HUDEP-2 (cell line): ENCODE results near the gene RPS10.
"Not testable (repeated sequence)": the region's sequence is repeated elsewhere in the genome, so short reads cannot be mapped to it uniquely, and the experiment has no call there.

Source experiments
- DNase-seq, 76 experiments: peaks; one replicate each; lab custom pipeline; 2025; ENCODE audit not compliant: unreplicated experiment in 76 of 76; lab: John Stamatoyannopoulos, UW

The RPS10 gene

DNA sequence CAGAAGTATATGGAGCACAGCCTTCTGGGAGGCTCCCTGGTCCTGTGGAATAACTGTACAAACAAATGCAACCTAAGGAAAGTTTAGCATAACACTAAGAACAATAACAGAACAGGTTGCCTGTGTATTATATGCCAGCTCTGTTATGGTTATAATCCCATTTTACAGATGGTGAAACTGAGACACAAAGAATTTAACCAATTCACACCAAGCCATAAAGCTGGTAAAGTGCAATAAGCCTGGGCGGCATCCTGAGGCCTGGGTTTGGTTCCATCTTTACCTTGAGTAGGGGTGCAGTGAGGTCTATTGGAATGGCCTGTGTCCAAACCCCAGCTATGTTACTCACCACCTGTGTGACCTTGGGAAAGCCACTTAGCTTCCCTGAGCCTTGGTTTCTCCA is 25.3 kb upstream of the RPS10 start:
- no peak for DNase-seq

DNA sequence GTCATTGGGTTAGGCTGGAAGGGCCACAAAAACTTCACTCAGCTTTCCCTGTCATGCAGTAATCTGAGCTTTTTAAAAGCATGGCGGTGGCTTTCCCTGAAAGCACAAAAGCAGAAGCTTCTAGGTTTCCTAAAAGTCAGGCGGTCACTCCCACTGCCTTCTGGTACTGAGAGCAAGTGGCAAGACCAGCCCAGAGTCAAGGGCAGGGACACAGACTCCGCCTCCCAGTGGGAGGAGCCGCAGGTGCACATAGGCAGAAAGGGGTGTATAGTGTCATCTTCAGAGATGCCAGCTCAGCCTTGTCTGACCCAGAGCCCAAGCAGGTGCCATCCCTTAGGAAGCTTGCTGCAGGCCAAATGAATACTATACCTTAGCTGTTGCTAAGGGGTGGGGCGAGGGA is 22.0 kb upstream of the RPS10 start:
- DNase-seq = peak in 12 of 76 experiments; percentile 11 to 42 (median 21)

DNA sequence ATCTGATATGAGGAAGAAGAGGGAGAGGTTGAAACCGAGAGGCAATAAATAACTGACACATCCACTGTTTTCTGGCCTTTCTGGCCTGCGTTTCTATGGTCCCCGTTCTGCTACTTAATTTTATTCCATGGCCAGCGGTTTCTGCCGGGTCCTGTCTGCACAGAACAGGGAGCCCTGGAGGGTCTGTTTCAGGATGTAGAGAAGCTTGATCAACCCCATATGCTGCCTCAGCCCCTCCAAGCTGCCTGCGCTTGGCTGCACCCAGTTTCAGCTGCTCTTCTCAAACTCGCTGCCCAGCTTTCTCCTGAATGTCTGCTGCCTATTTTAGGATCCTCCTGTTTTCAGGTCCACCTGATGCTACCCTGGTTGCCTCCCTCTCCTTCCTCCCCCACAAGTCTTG is 21.5 kb upstream of the RPS10 start:
- no peak for DNase-seq

DNA sequence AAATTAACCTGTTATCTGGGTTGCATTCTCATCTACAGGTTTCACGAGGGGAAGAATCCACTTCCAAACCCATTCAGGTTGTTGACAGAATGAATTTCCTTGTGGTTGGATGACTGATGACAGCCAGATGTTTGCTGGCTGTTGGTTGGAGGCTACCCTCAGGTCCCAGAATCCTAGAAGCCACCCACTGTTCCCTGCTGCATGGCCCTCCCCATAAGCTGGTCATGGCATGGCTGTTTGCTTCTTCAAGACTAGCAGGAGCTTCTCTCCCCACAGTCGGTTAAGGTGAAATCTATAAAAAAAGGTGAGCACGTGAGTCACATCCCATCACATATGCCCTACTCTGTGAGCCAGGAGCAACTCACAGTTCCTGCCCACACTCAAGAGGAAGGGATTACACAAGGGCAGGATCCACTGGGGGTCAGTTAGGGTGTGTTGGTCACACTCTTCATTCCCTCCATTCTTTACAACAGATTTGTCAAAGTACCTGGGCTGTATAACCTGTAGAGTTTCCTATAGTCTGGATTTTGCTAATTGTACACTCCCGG is 19.5 kb upstream of the RPS10 start:
- DNase-seq = no peak

DNA sequence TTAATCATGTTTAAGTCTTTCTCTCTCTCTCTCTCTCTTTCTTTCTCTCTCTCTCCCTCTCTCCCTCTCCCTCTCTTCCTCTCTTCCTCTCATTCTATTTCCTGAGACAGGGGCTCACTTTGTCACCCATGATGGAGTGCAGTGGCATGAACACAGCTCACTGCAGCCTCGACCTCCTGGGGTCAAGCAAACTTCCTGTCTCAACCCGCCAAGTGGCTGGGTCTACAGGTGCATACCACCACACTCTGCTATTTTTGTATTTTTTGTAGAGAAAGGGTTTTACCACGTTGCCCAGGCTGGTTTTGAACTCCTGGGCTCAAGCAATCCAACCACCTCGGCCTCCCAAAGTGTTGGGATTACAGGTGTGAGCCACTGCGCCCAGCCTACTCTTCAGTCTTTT is 15.7 kb upstream of the RPS10 start:
- DNase-seq = no peak

DNA sequence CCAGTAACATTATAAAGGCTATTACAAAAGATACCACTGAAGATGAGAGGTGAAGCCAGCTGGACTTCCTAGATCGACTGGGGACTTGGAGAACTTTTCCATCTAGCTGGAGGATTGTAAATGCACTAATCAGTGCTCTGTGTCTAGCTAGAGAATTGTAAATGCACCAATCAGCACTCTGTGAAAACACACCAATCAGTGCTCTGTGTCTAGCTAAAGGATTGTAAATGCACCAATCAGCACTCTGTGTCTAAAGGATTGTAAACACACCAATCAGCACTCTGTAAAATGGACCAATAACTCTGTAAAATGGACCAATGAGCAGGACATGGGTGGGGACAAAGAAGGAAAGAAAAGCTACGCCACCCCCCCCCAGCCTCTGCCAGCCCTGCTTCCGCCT is 13.6 kb upstream of the RPS10 start:
- no peak for DNase-seq

DNA sequence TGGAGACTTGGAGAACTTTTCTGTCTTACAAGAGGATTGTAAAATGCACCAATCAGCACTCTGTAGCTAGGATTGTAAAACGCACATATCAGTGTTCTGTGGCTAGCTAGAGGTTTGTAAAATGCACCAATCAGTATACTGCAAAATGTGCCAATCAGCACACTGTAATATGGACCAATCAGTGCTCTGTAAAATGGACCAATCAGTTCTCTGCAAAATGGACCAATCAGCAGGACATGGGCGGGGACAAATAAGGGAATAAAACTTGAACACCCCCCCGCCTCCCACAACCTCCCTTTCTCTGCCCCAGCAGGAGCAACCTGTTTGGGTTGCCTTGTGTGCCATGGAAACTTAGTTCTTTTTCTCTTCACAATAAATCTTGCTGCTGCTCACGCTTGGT is 12.8 kb upstream of the RPS10 start:
- DNase-seq = no peak

DNA sequence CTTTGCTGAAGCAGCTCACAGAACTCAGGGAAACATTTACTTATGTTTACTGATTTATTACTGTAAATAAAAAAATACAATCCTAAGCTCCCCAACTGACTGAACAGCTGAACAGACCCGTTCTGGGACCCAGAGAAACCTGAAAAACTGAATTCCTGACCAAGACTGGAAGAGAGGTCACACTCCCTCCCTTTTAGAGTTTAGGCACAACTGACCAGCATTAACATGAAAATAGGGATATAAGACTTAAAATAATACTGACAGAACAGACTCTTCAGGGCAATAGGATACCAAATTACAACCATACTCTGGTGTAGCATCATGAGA is 11.7 kb upstream of the RPS10 start:
- no peak for DNase-seq

DNA sequence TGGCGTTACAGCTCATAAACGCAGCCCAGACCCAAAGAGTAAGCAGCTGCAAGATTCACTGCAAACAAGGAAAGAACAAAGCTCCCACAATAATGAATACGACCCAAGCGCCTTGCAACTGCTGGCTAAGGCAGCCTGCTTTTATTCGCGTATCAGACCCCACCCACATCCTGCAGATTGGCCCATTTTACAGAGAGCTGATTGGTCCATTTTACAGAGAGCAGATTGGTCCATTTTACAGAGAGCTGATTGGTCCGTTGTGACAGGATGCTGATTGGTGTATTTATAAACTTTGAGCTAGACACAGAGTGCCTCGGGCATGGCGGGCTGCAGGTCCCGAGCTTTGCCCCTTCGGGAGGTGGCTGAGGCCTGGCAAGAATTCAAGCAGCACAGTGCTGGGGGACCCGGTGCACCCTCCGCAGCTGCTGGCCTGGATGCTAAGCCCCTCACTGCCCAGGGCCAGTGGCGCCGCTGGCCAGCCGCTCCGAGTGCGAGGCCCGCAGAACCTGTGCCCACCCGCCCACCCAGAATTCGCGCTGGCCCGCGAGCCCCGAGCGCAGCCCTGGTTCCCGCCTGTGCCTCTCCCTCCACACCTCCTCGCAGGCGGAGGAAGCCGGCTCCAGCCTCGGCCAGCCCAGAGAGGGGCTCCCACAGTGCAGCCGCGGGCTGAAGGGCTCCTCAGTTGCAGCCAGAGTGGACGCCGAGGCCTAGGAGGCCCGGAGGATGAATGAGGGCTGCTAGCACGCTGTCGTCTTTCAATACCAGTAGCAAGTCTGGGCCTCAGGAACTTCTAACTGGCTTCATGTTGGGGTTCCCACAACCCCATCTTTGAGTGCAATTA is 11.2 kb upstream of the RPS10 start:
- DNase-seq = no peak

DNA sequence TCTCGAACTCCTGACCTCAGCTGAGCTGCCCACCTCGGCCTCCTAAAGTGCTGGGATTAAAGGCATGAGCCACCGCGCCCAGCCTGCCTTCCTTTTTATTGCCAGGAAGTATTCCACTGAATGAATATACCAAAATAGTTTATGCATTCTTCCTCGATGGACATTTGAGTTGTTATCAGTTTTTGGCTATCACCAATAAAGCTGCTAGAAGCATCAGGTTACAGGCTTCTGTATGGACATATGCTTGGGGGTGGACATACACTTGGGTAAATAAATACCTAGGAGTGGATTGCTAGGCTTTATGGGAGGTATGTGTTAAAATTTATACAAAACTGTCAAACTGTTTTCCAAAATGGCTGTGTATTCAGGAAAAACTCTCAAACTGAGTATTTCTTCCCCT is 10.0 kb upstream of the RPS10 start:
- no peak for DNase-seq

DNA sequence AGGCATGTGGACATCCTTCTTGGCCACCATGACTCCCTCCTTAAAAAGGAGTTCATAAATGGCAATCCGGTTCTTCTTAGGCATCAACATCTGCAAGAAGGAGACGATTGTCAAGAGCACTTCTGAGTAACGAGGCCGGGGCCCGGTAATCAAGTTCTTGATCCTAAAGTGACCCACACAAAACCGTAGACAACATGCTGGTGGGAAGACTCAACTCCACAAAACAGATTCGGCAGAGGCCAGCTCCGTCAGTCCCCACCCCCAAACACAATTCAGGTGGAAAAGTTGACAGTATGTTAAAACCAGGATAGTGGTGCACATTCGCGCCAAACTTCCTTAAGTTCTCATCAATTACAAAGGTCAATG is 754 bp downstream of the RPS10 start:
- DNase-seq = peak in 5 of 76 experiments; percentile 19 to 56 (median 43)

DNA sequence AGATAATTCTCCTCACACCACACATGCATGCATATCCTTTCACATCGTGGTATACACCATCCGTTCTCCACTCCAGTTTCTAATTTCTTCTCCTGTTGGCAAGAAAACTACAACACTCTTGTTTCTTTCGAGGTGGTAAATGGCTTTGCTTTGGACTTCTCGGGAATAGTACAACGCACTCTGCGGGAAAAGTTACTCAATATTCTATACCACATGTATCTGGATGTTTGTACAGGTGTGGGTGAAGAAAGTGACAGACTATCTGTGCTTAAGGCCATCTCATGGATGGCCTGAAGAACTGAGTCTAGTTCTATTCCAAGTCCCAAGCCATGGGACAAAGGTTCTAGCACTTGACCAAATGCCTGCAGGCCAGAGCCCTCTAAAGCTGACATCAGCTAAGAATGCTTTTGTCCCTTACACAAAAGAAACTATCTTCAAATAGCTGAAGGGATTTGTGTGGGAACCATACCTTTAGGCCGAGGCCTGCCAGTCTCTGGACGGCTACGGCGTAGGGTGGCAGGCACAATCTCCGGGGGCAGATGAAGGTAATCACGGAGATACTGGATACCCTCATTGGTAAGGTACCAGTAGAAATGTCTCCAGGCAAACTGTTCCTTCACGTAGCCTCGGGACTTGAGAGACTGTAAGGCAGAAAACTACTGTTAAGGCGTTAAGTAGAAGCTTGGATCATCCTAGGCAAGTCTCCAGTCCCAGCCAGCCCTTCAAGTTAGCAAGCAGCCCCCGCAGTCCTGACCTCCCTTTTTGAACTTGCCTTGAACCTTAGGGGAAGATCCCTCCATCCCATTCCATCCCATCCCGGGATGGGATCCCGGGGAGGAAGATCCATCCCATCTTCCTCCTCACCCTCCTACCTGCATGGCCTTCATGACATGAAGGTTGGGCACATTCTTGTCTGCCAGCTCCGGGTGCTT is 1.4 kb downstream of the RPS10 start:
- peak in 1 of 76 experiments; percentile 39 for DNase-seq

DNA sequence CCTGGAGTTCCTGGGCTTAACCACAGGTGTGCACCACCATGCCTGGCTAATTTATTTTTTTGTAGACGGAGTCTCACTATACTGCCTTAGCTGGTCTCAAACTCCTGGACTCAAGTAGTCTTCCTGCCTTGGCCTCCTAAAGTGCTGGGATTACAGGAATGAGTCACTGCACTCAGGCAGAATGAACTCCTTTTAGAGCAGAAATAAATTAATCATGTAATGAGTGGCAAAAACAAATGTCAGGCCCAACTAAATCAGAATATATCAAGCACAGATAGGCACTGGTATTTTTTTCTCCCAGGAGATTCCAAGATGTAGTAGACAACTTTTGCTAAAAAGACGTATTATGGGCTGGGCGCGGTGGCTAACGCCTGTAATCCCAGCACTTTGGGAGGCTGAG is 2.6 kb downstream of the RPS10 start:
- DNase-seq = no peak

DNA sequence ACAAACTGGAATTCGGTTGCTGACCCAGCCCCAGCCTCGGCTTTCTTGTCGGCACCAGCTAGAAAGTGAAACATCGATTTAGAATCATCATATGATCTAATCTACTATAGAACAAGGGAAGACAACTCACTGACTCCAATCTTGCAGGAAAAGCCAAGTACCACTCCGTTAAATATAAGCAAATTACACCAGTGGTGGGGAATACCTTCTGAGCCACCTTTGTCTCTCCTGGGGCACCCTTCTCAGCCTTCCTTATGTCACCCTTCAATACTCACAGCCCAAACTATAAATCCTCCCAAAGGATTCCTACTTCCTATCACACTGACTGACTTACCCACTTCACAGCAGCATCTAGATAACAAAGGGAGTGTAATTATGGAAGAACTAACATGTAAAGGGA is 7.5 kb downstream of the RPS10 start:
- DNase-seq = no peak

DNA sequence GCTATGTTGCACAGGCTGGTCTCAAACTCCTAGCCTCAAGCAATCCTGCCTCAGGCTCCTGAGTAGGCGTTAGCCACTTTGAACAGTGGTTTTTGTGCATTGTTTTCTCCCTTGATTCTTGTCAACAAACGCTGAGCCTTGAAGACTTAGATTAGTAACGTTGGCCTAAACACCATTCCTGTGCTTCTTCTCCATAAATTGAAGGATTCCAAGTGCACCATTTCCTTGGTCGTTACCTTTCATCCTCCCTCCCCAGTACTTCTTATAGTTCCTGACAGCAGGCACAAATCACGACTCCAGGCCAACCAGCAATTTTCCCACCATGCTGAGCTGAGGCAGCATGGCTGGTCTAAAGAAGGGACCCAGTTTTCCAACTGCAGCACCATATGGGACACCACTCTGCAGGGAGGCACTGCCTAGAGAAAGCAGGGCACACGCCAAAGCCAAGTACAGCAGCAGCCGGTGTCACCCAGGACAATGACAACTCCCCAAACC is 8.9 kb downstream of the RPS10 start:
- DNase-seq = no peak

DNA sequence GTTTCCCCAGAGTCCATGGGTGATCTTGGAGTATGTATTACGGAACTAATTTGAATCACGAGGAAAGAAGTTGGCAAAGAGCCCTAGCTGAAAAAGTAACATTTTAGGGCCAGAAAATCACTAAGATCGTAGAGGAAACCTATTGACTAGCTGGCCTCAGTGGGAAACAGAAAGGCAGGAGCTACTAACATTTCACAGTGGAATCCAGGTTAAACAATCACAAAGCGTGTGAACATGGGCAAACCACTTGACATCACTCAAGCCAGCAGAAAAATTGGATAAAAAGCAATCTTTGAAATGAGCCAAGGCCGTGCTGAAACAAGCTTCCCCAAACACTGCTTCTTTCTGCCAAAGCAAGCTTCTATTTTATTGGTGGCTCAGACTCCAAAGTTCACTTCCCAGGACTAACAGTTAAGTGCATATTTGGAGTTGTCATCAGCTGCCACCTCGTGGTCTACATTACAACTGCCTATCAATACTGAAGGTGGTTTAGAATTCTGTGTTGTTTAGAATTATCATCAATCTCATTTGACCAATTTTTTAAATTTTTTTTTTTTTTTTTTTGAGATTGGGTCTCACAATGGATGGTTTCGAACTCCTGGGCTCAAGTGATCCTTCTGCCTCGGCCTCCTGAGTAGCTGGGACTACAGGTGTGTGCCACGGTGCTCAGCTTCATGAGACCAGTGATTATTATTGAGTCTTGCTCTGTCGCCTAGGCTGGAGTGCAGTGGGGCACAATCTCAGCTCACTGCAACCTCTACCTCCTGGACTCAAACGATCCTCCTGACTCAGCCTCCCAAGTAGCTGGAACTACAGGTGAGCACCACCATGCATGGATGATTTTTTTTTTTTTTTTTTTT is 10.6 kb downstream of the RPS10 start:
- peak in 52 of 76 experiments; percentile 12 to 81 (median 41) for DNase-seq

DNA sequence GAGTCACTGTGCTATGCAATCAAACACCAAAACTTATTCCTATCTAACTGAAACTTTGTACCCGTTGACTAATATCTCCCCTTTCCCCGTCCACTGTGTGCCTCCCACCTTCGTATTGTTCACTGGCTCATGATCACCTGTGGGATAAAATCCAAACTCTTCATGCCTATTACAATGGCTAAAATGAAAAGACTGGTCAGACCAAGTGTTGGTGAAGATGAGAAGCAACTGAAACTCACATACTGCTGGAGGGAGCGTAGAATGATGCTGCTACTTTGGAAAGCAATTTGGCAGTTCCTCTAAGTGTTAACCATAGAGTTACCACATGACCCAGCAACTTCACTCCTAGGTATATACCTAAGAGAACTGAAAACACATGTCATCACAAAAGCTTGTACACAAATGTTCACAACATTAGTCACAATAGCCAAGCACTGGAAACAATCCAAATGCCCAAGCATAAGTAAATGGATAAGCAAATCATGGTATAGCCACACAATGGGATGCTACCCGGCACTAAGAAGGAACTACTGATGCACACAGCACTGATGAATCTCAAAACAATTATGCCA is 13.1 kb downstream of the RPS10 start:
- DNase-seq = no peak

DNA sequence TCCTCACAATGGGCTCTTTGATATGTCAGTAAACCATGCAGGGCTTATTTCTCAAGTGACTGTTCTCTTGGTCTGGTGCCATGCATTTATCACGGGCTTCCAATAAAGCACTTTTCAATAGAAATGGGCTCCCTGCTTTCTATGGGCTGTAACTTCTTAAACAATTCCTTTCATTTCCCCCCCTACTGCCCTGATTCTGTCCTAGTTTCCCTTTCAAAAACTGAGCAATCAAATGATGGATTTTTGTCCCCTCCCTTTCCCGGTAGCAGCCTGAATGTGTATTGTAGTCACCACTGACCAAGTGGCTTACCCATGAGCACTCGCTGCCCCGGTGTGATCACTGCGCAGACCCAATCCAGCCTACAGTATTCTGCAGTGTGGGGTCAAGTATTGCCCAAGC is 13.9 kb downstream of the RPS10 start:
- DNase-seq = no peak

DNA sequence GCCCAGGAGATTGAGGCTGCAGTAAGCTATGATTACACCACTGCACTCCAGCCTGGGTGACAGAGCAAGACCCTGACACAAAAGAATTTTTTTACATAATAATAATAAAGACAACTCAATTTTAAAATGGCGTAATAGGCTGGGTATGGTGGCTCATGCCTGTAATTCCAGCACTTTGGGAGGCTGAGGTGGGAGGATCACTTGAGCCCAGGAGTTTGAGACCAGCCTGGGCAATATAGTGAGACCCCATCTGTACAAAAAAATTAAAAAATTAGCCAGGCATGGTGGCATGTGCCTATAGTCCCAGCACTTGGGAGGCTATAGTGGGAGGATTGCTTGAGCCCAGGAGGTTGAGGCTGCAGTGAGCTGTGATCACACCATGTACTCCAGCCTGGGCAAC is 18.0 kb downstream of the RPS10 start:
- DNase-seq = not testable (repeated sequence)

DNA sequence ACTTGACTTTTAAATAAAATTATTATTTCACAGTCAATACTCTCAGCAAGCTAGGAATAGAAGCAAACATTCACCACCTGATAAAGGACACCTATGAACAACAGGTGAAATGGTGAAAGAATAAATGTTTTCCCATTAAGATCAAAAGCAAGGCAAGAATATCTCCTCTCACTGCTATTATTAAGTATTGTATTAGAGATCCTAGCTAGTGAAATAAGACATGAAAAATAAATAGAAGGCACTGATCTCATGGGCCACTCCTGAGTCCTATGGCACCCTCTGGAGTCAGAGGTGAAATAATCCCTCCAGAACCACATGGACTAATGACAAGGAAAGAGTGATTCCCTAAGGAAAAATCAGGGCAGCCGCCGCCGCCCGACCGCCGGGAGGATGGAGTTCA is 29.4 kb downstream of the RPS10 start:
- no peak for DNase-seq
